ENCODE data around the gene BCO1.
A peak's percentile ranks its signal among the peaks of the same experiment; 100 is the strongest.
"Not testable (repeated sequence)": the region's sequence is repeated elsewhere in the genome, so short reads cannot be mapped to it uniquely, and the experiment has no call there.

BCO1 gene

GRCh38 chr16:81238296-81239011, at the start of gene BCO1:
TSS of gene BCO1 (plus strand) at chr16:81238689. CDS start at chr16:81238909, 220 bp downstream.
- peak; percentile 15 for DNase-seq (ENCODE audit: low read depth, low spot score)

DNA sequence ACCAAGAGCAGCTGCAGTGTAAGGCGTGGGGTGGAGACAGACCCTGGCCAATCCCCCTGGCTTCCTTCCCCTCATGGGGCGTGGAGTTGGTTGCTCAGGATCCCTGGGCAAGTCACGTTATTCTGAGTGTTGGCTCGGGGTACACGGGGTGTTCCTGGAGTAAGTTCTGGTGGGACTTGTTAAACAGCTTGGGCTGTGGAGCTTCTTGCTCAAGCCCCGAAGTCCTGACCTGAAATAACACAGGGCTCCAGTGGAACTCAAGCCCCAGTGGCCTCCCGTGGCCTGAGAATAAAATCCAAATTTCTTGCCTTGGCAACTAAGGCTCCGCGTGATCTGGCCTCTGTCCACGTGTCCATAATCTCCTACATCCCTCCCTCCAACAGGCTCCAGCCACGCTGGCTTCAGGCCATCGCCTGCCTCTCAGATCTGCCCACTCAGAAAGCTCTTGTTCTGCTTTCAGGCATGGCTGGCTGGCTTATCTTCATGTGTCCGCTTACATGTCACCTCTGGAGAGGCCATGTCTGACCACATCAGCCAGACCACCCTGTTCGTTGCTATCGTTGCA, 49.3 kb upstream of the BCO1 start:
- no peak for DNase-seq (ENCODE audit: low read depth, low spot score)

GRCh38 chr16:81190667-81191066, 47.8 kb upstream of the BCO1 start:
- no peak for DNase-seq (ENCODE audit: low read depth, low spot score)

DNA sequence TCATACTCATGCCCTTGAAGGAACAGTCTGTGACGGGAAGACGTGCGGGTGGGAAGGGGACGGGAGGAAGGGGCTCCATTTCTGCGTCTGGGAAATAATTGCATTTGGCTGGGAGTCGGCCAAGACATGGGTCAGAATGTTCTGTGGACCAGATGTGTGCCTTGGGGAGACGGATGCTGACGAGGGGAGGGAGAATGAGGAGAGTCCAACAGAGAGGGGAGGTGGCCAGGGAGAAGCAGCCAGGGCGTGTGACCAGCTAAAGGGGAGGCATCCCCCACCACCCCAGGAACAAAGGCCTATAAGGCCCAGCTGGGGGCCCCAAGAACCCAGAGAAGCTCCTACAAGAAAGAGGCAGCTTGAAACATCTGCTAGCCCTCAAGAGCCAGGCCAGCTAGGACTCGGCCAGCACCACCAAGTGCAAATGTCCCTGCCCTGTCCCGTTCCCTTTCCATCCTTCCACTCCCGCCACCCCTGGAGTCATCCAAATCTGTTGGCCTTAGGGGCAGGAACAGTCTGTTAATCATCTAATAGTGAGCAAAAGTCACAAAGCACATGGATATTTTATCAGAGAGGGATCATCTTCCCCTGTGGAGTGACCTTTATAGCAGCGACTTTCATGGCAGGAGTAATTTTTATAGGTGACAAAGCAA, 42.5 kb upstream of the BCO1 start:
- DNase-seq (ENCODE audit: low read depth, low spot score), result no peak

DNA sequence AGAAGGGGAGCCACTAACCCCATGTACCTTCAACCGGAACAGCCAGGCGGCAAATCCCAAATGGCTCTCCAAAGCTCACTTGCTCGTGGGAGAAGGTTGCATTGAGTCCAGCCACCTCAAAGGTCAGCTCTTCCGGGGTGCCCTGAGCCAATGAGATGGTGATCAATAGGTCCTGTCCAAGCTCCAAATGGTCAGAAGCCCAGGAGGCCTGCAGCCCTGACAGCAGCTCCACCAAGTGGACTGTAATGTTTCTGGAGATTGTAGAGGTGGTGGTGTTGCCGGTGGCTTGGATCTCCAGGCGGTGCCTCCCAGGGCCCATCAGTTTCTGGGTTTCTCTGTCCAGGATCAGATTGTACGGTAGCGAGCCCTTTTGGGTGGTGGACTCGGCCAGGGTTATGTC, 39.9 kb upstream of the BCO1 start:
- no peak for DNase-seq (ENCODE audit: low read depth, low spot score)

- no peak for DNase-seq (ENCODE audit: low read depth, low spot score)
Measured at GRCh38 chr16:81201267-81201666, 37.2 kb upstream of the BCO1 start.

- DNase-seq (ENCODE audit: low read depth, low spot score), result peak; percentile 36
Measured at GRCh38 chr16:81204798-81205680, 33.5 kb upstream of the BCO1 start.

DNA sequence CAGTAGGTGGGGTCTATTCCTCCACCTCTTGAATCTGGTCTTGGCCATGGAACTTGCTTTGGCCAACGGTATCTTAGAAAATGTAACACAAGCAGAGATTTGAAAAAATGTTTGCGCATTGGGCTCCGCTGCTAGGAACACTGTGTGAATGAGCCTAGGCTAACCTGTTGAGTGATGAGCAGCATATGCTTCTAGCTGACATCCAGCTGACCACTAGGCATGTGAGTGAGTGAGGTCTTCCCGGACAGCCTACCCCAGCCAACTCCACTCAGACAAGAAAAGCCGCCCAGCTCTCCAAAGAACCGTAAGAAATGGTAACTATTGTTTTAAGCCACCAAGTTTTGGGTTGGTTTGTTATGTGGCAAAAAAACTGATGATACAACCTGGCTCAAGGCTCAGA, 31.4 kb upstream of the BCO1 start:
- no peak for DNase-seq (ENCODE audit: low read depth, low spot score)

- no peak for DNase-seq (ENCODE audit: low read depth, low spot score)
Measured at GRCh38 chr16:81210807-81211206, 27.7 kb upstream of the BCO1 start.

GRCh38 chr16:81212830-81213465, 25.5 kb upstream of the BCO1 start:
- DNase-seq (ENCODE audit: low read depth, low spot score), result no peak

DNA sequence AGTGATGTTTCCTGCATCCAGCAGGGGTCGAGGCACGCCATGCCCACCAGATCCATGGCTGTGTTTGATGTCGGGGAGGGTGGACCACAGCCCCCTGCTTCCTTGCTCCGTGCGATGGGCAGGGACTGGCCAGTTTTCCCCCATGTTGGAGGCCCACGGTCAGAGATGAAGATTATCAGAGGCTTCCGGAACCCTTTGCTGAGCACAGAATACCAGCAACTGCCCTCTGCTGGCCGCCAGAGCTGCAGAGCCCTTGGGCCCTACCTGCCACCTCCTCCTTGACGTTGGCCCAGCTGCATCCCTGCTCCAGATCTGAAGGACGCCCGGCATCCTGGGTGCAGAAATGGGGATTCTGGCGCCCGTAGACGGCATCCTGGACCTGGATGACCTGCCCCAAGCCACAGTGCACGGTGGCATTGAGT, 23.7 kb upstream of the BCO1 start:
- DNase-seq (ENCODE audit: low read depth, low spot score), result no peak

- no peak for DNase-seq (ENCODE audit: low read depth, low spot score)
Measured at GRCh38 chr16:81216114-81216513, 22.4 kb upstream of the BCO1 start.

GRCh38 chr16:81216706-81217105, 21.8 kb upstream of the BCO1 start:
- DNase-seq (ENCODE audit: low read depth, low spot score), result no peak

- no peak for DNase-seq (ENCODE audit: low read depth, low spot score)
Measured at GRCh38 chr16:81219151-81219550, 19.3 kb upstream of the BCO1 start.

DNA sequence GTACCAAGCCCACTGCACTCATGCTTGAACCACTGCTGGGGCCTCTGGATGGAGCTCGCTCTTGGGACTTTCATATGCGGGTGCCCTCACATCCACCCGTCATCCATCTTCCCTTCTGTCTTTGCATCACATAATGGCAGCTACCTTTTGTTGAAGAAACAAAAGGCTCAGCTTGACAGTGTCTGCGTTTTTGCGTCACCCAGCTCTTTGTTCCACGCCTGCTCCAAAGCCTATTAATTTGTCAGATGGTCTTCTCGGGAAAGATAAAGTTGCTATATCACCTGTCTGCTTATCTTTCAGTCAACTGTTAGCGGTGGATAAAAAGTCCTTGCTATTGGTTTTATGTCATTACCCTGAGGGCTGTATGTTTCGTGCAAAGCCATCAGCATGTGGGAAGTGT, 18.1 kb upstream of the BCO1 start:
- no peak for DNase-seq (ENCODE audit: low read depth, low spot score)

- no peak for DNase-seq (ENCODE audit: low read depth, low spot score)
Measured at GRCh38 chr16:81221731-81222130, 16.8 kb upstream of the BCO1 start.

GRCh38 chr16:81224824-81225223, 13.7 kb upstream of the BCO1 start:
- no peak for DNase-seq (ENCODE audit: low read depth, low spot score)

DNA sequence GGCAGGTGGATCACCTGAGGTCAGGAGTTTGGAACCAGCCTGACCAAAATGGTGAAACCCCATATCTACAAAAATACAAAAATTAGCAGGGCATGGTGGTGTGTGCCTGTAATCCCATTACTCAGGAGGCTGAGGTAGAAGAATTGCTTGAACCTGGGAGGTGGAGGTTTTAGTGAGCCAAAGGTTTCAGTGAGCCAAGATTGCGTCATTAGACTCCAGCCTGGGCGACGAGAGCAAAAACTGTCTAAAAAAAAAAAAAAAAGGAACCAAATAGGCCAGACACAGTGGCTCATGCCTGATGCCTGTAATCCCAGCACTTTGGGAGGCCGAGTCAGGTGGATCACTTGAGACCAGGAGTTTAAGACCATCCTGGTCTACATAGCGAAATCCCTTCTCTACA, 12.8 kb upstream of the BCO1 start:
- not testable (repeated sequence) for DNase-seq (ENCODE audit: low read depth, low spot score)

DNA sequence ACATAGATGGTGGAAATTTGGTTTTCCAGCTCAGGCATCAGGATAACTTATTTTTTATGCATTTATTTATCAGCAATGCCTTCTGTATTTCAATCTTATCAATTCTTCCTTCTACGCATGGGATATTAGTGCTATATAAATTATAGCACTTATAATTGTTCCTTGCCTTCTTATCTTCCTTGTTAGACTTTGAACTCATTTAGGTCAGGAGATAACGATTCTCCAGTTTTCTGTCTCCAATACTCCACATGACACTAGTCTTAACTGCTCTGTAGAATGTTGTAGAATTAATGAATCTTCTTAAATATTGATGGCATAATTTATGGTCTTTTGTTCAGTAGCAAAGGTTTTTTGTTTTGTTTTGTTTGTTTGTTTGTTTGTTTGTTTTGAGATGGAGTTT, 10.7 kb upstream of the BCO1 start:
- DNase-seq (ENCODE audit: low read depth, low spot score), result no peak

GRCh38 chr16:81229811-81230210, 8.7 kb upstream of the BCO1 start:
- no peak for DNase-seq (ENCODE audit: low read depth, low spot score)

- no peak for DNase-seq (ENCODE audit: low read depth, low spot score)
Measured at GRCh38 chr16:81231014-81231413, 7.5 kb upstream of the BCO1 start.
